DOHH2 (cell line): ENCODE results near the gene BPIFB1.

Experiments used
- H3F3A ChIP-seq: fragments of 200-600 bp; sonication (generic), shearing (Covaris generic); 2 replicates; pipeline ENCODE4 v1.6.0; 2016; ENCODE audit warnings: antibody characterized with exemption, mild to moderate bottlenecking; ENCODE audit not compliant: control insufficient read depth, insufficient read depth
- H3K27ac ChIP-seq: fragments of 200-600 bp; sonication (generic); 2 replicates; pipeline ENCODE4 v1.5.1; 2014; ENCODE audit warnings: low read depth, mild to moderate bottlenecking, low read length, moderate library complexity
- H3K27me3 ChIP-seq: fragments of 200-600 bp; sonication (generic); 2 replicates; pipeline ENCODE4 v1.6.1; 2014; ENCODE audit warnings: mild to moderate bottlenecking, low read length, mixed read lengths; ENCODE audit not compliant: control insufficient read depth
- H3K36me3 ChIP-seq: fragments of 200-600 bp; sonication (generic); 2 replicates; pipeline ENCODE4 v1.6.1; 2014; ENCODE audit warnings: mild to moderate bottlenecking, low read length, moderate library complexity, mixed read lengths; ENCODE audit not compliant: control insufficient read depth
- H3K4me1 ChIP-seq: fragments of 200-600 bp; sonication (generic); 2 replicates; pipeline ENCODE4 v1.6.1; 2014; ENCODE audit warnings: mild to moderate bottlenecking, low read length, mixed read lengths; ENCODE audit not compliant: control insufficient read depth
- H3K4me2 ChIP-seq: fragments of 200-600 bp; sonication (generic); 2 replicates; pipeline ENCODE4 v1.6.0; 2014; ENCODE audit warnings: mild to moderate bottlenecking, low read length, moderate library complexity
- H3K4me3 ChIP-seq: fragments of 200-600 bp; sonication (generic); 2 replicates; pipeline ENCODE4 v1.5.1; 2014; ENCODE audit warnings: mild to moderate bottlenecking, low read length, mixed read lengths
- H3K79me2 ChIP-seq: fragments of 200-600 bp; sonication (generic); 2 replicates; pipeline ENCODE4 v1.6.1; 2014; ENCODE audit warnings: mild to moderate bottlenecking, low read length, mixed read lengths; ENCODE audit not compliant: control insufficient read depth
- H3K9me2 ChIP-seq: fragments of 200-600 bp; sonication (generic); replicated peaks from 2 replicates; pipeline ENCODE4 v1.6.1; 2014; ENCODE audit warnings: mild to moderate bottlenecking, low read length, mixed read lengths; ENCODE audit not compliant: control insufficient read depth
- H3K9me3 ChIP-seq: fragments of 200-600 bp; sonication (generic); 2 replicates; pipeline ENCODE4 v1.6.1; 2014; ENCODE audit warnings: antibody characterized with exemption, low read length, mixed read lengths; ENCODE audit not compliant: control insufficient read depth, insufficient read depth
- H4K20me1 ChIP-seq: fragments of 200-600 bp; sonication (generic); 2 replicates; pipeline ENCODE4 v1.6.0; 2014; ENCODE audit warnings: low read depth, mild to moderate bottlenecking, antibody characterized with exemption, low read length, moderate library complexity; ENCODE audit not compliant: control insufficient read depth, insufficient read depth
- EZH2phosphoT487 ChIP-seq: fragments of 200-600 bp; sonication (generic); IDR thresholded peaks from 2 replicates; pipeline ENCODE4 v1.6.1; 2017; ENCODE audit warnings: borderline replicate concordance, mild to moderate bottlenecking, antibody characterized with exemption, low read length, moderate library complexity, mixed read lengths
- TF ChIP-seq, protein P1 (sequence below): fragments of 200-600 bp; sonication (generic); IDR thresholded peaks from one replicate; pipeline ENCODE4 v1.5.1; 2014; ENCODE audit warnings: antibody characterized with exemption, mild to moderate bottlenecking, low read depth, low read length; ENCODE audit not compliant: poor library complexity, severe bottlenecking

BPIFB1 gene

DNA sequence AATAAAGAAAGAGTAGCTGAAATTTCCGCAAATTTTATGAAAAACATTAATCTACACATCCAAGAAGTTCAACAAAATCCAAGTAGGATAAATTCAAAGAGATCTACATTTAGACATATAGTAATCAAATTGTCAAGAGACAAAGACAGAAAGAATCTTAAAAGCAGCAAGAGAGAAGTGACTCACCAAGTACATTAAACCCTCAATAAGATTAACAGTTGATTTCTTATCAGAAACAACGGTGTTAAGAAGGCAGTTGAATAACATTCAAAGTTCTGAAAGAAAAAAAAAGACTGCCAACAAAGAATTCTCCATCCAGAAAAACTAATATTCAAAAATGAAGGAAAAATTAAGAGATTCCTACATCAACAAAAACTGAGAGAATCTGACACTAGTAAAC, 28.0 kb upstream of the BPIFB1 start:
- Histone ChIP-seq H3K4me2 (no peak overlapping the region), H4K20me1 (no peaks in the 10 kb centered on the region), H3K79me2 (no peaks in the 10 kb centered on the region), H3F3A (no peaks in the 10 kb centered on the region), H3K27ac (no peak overlapping the region), H3K9me3 (no peaks in the 10 kb centered on the region), H3K9me2 (no peaks in the 10 kb centered on the region), H3K4me1 (no peaks in the 10 kb centered on the region), H3K27me3 (no peaks in the 10 kb centered on the region), H3K4me3 (no peak overlapping the region), H3K36me3 (no peaks in the 10 kb centered on the region)
- TF ChIP-seq, protein P1, sequence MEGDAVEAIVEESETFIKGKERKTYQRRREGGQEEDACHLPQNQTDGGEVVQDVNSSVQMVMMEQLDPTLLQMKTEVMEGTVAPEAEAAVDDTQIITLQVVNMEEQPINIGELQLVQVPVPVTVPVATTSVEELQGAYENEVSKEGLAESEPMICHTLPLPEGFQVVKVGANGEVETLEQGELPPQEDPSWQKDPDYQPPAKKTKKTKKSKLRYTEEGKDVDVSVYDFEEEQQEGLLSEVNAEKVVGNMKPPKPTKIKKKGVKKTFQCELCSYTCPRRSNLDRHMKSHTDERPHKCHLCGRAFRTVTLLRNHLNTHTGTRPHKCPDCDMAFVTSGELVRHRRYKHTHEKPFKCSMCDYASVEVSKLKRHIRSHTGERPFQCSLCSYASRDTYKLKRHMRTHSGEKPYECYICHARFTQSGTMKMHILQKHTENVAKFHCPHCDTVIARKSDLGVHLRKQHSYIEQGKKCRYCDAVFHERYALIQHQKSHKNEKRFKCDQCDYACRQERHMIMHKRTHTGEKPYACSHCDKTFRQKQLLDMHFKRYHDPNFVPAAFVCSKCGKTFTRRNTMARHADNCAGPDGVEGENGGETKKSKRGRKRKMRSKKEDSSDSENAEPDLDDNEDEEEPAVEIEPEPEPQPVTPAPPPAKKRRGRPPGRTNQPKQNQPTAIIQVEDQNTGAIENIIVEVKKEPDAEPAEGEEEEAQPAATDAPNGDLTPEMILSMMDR = no peak
- TF ChIP-seq EZH2phosphoT487 = no peak

DNA sequence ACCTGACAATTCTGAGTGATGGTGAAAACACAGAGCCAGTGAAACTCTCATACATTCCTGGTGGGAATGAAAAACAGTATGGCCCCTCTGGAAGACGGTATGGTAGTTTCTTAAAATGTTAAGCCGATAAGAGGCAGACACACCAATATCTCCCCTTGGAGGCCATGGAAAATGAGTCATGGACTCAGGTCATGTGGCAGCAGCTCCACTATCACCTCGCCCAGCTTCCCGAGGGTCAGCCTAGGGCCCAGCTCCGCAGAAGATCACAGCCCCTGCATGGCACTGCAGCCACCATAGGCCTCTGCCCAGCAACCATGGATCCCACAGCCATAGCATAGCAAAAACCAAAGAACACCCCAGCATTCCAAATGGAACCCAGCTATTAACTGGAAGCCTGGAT, 25.8 kb upstream of the BPIFB1 start:
- no peaks in the 10 kb centered on the region for H3K9me2 ChIP-seq
- H3K9me3 ChIP-seq = no peaks in the 10 kb centered on the region
- H3K27ac ChIP-seq = no peak overlapping the region
- H3K4me2 ChIP-seq = no peak overlapping the region
- no peak overlapping the region for H3K4me3 ChIP-seq
- no peaks in the 10 kb centered on the region for H3K36me3 ChIP-seq
- TF ChIP-seq, protein P1 = no peak
- no peak for TF ChIP-seq EZH2phosphoT487
- no peaks in the 10 kb centered on the region for H3F3A ChIP-seq
- H4K20me1 ChIP-seq = no peaks in the 10 kb centered on the region
- no peaks in the 10 kb centered on the region for H3K4me1 ChIP-seq
- peaks cover 4% of the 10 kb centered on the region; the same call in 1 of the 2 replicates for H3K27me3 ChIP-seq
- H3K79me2 ChIP-seq = no peaks in the 10 kb centered on the region

DNA sequence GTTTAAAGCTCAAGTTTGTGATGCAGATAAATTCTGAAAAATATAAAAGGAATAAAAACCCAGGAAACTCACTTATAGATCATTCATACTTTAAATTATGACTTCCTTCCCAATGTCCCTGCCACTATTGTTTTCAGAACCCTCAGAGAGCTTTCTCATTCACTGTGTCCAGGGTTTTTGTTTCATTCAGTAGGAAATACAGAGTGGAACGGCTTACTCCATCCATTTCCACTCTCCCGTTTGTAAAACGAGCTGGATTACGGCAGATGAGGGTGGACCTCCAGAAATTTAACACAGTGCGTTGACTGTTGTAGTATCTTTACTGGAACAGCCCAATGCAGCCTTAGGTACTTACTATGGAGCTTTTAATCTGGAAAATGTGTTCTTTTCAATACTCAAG, 23.6 kb upstream of the BPIFB1 start:
- TF ChIP-seq EZH2phosphoT487 = no peak
- TF ChIP-seq, protein P1 = no peak
- H3F3A ChIP-seq = no peaks in the 10 kb centered on the region
- H3K4me1 ChIP-seq = no peaks in the 10 kb centered on the region
- H3K27me3 ChIP-seq = peaks cover 4% of the 10 kb centered on the region; the same call in 1 of the 2 replicates
- no peak overlapping the region for H3K4me2 ChIP-seq
- no peak overlapping the region for H3K4me3 ChIP-seq
- no peaks in the 10 kb centered on the region for H4K20me1 ChIP-seq
- no peaks in the 10 kb centered on the region for H3K9me3 ChIP-seq
- H3K36me3 ChIP-seq = no peaks in the 10 kb centered on the region
- H3K9me2 ChIP-seq = no peaks in the 10 kb centered on the region
- no peak overlapping the region for H3K27ac ChIP-seq
- H3K79me2 ChIP-seq = no peaks in the 10 kb centered on the region

DNA sequence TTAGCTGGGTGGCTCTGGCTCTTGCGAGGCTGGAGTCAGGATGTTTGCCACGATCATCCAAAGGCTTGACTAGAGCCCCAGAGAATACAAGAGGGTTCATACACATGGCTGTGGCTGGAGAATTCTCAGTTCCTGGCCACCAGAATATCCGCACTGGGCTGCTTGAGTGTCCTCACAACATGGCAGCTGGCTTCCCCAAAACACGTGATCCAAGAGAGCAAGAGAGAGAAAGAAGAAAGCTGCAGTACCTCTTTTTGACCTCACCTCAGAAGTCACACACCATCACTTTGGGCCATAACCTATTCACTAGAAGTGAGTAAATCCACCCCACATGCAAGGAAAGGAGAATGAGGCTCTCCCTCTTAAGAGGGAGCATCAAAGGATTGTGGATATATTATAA, 21.5 kb upstream of the BPIFB1 start:
- Histone ChIP-seq H3K4me2 (no peak overlapping the region), H3K9me3 (no peaks in the 10 kb centered on the region), H3K36me3 (no peaks in the 10 kb centered on the region), H3K4me1 (no peaks in the 10 kb centered on the region), H3K27ac (no peak overlapping the region), H3K9me2 (no peaks in the 10 kb centered on the region), H4K20me1 (no peaks in the 10 kb centered on the region), H3F3A (no peaks in the 10 kb centered on the region), H3K27me3 (peaks cover 9% of the 10 kb centered on the region), H3K4me3 (no peak overlapping the region), H3K79me2 (no peaks in the 10 kb centered on the region)
- TF ChIP-seq, protein P1 = no peak
- TF ChIP-seq EZH2phosphoT487 = no peak
